Measurements from ENCODE around the gene ZNF337. TPM values are rescaled to one million over a fixed set of nuclear protein-coding genes. Genes with fewer than 3 reads are reported as not detected.
A peak's percentile ranks its signal among the peaks of the same experiment; 100 is the strongest.
"Not testable (repeated sequence)": the region's sequence is repeated elsewhere in the genome, so short reads cannot be mapped to it uniquely, and the experiment has no call there.

ZNF337 gene
- total RNA-seq, 6 experiments from 2014 or later = 2.9 to 4.8 (median 4.3) TPM

DNA sequence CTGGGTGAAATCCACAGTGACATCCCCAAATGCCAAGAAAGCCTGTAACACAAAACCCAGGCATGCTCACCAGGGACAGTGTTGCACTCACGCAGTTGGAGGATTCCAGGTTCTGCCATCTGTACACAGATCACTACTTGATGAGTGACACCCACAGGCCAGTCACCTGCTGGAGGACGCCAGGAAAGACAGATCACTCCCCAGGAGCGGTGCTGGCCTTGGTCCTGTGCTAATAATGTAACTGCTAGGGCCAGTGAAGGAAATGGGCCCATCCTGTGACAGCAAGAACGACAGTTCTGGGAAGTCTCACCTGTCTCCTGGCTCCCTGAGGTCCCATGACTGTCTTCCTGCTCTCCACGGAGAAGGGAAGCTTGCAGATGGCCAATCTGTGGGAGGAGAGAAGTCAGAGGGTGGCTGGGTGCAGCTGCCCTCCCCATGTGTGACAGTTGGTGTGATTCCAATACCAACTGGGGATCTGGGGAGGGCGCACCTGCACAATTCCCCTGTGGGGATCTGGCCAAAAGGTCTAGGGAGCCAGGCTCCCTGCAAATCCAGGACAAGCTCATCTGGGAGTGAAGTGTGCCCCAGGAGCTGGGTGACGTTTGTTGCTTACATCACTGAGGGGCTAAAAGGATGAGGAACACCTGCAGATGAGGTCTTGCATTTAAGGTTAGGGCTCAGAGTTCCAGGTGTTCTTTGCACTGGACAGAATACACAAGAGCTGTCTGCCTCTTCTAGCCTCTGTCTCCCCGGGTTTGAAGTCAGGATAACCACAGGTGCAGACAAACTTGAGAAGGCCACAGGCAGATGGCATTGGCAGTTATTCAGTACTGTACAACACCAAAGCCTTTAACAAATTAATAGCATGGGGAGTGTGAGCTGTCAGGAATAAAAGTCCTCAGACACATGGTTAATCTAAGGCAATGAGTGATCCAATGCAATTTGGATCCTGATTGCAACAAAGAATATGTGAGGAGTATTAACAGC is 10.3 kb downstream of the ZNF337 start:
- no peaks in the 10 kb centered on the region for H3K27me3 ChIP-seq
- ATAC-seq (peak in 3 of 4 donors; percentile 23 to 28 (median 24)), DNase-seq (no peak)
- H3K36me3 ChIP-seq = peaks cover 0 to 3% (median 0%) of the 10 kb centered on the region in 4 donors
- H3K4me1 ChIP-seq = no peaks in the 10 kb centered on the region
- no peak overlapping the region for H3K4me3 ChIP-seq
- TF ChIP-seq, protein P1, sequence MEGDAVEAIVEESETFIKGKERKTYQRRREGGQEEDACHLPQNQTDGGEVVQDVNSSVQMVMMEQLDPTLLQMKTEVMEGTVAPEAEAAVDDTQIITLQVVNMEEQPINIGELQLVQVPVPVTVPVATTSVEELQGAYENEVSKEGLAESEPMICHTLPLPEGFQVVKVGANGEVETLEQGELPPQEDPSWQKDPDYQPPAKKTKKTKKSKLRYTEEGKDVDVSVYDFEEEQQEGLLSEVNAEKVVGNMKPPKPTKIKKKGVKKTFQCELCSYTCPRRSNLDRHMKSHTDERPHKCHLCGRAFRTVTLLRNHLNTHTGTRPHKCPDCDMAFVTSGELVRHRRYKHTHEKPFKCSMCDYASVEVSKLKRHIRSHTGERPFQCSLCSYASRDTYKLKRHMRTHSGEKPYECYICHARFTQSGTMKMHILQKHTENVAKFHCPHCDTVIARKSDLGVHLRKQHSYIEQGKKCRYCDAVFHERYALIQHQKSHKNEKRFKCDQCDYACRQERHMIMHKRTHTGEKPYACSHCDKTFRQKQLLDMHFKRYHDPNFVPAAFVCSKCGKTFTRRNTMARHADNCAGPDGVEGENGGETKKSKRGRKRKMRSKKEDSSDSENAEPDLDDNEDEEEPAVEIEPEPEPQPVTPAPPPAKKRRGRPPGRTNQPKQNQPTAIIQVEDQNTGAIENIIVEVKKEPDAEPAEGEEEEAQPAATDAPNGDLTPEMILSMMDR (IDR thresholded peaks at IDR 0.05) = no peak
- TF ChIP-seq POLR2A (IDR thresholded peaks at IDR 0.05) = no peak
- no peak overlapping the region for H3K27ac ChIP-seq
- intact Hi-C loops (cut with DNase I) = no loop called here
- no peaks in the 10 kb centered on the region for H3K9me3 ChIP-seq
- 75% methylated on average over 2 of the region's 8 CpGs for WGBS (ENCODE audit: insufficient coverage, low coverage, low lambda C conversion rate, missing lambda C conversion rate)

DNA sequence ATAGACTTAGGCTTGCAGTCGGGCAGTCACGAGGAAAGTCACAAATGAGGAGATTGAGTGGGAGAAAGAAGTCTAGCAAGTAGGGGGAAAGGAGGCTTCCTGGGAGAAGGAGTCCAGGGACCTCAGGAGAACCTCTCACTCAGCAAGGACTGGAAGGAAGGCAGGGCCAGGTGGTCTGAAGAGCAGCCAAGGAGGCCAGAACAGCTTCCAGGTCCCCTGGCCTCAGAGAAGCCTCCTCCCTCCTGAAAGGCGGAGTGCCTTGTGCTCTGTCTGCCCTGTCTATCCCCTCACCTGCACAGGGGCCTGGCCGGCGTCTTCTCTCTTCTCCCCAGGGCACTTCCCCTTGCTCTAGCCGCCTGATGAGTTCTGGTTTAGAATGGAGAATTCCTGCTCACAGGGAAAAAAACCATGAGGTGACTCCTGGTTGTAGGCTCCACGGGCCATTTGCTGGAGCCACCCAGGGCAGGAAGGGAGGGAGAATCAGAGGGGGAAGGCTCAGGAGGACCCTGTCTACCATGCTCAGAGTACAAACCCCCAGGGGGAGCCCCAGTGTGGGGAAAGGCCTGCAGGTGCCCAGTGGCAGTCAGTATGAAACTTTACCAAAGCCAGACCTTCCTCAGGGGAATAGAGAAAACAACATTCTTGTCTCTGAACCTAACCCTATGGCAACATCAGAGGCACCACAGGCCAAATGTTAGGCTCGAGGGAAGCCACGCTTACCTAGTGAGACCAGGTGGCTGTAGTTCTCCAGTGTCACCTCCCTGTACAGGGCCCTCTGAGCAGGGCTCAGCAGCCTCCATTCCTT is 11.2 kb downstream of the ZNF337 start:
- Histone ChIP-seq H3K4me1 (no peaks in the 10 kb centered on the region), H3K27me3 (no peaks in the 10 kb centered on the region), H3K27ac (no peak overlapping the region), H3K36me3 (peaks cover 0 to 3% (median 0%) of the 10 kb centered on the region in 4 donors), H3K4me3 (no peak overlapping the region), H3K9me3 (no peaks in the 10 kb centered on the region)
- intact Hi-C loops (cut with DNase I) = no loop called here
- ATAC-seq (peak in 2 of 4 donors; percentile 12), DNase-seq (no peak)
- 84% methylated on average over 4 of the region's 9 CpGs for WGBS (ENCODE audit: insufficient coverage, low coverage, low lambda C conversion rate, missing lambda C conversion rate)
- TF ChIP-seq, protein P1 (IDR thresholded peaks at IDR 0.05) = no peak
- no peak for TF ChIP-seq POLR2A (IDR thresholded peaks at IDR 0.05)

DNA sequence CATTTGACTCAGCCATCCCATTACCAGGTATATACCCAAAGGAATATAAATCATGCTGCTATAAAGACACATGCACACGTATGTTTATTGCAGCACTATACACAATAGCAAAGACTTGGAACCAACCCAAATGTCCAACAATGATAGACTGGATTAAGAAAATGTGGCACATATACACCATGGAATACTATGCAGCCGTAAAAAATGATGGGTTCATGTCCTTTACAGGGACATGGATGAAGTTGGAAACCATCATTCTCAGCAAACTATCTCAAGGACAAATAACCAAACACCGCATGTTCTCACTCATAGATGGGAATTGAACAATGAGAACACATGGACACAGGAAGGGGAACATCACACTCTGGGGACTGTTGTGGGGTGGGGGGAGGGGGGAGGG is 12.8 kb downstream of the ZNF337 start:
- 86% methylated on average over 2 of the region's 3 CpGs for WGBS (ENCODE audit: insufficient coverage, low coverage, low lambda C conversion rate, missing lambda C conversion rate)
- intact Hi-C loops (cut with DNase I); H3K36me3 ChIP-seq; H3K4me3 ChIP-seq; ATAC-seq; H3K4me1 ChIP-seq; H3K27me3 ChIP-seq; H3K27ac ChIP-seq; DNase-seq; H3K9me3 ChIP-seq: not testable (repeated sequence)

DNA sequence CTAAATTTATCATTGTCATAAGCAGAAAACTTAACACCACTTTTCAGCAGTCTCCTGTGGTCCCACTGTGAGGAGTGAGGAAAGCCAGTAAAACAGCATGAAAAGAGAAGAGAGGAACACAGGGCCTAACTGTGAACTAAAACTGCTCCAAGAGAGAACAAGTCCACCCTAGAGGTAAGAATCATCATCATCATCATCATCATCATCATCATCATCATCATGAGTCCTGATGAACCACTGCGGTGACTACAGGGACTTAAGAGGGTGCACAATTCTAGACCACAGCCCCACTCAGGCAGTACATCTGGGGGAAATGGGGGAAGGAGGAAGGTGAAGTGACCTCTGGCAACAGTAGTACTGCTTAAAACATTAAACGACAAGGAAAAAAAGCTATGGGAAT is 13.6 kb downstream of the ZNF337 start:
- H3K36me3 ChIP-seq = peaks cover 0 to 8% (median 2%) of the 10 kb centered on the region in 4 donors
- intact Hi-C loops (cut with DNase I) = no loop called here
- WGBS (ENCODE audit: insufficient coverage, low coverage, low lambda C conversion rate, missing lambda C conversion rate) = 86% methylated on average over 1 of the region's 2 CpGs

More for the DNA sequence above, 13.6 kb downstream of the ZNF337 start:
- H3K4me3 ChIP-seq = no peak overlapping the region
- no peaks in the 10 kb centered on the region for H3K4me1 ChIP-seq
- no peak for ATAC-seq
- H3K9me3 ChIP-seq = no peaks in the 10 kb centered on the region
- TF ChIP-seq, protein P1 (IDR thresholded peaks at IDR 0.05) = no peak
- TF ChIP-seq POLR2A (IDR thresholded peaks at IDR 0.05) = no peak
- H3K27ac ChIP-seq = no peak overlapping the region
- DNase-seq = no peak
- H3K27me3 ChIP-seq = no peaks in the 10 kb centered on the region

Measured in right lobe of liver (tissue), 6 donors.